GM21619 (cell line): ENCODE data around the gene MYH10.
"Not testable (repeated sequence)": the region's sequence is repeated elsewhere in the genome, so short reads cannot be mapped to it uniquely, and the experiment has no call there.

Source experiments
- ATAC-seq: cut with Tn5 transposase; IDR thresholded peaks from one replicate; pipeline ENCODE4 v1.9.1; 2021; ENCODE audit not compliant: unreplicated experiment

MYH10 gene

DNA sequence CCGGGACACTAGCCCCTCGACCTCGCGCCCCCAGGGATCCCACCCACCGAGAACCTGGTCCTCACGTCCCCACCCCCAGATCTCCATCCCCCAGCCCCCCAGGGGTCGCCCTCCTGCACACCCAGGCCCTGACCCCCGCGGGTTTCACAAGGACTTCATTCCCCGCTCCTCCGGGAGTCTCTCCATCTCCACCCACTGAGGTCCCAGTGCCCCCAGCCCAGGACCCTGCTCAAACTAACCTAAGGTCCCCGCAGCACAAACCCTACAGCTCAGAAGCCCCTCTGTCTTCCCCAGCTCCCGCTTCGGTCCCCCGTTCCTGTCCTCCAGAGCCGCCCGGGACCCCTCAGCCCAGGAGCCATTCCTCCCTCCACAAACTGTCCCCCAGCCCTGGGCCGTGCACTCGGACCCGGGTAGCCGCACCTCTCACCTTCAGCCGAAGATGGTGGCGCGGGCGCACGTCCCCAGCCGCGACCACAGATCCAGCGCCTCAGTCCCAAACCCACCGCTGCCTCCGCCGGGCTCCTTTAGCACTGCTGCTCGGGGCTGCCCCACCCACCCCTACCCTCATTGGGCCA lies at the start of gene MYH10:
Gene MYH10 (minus strand): TSS at position 499 of the 575 bp plus-strand sequence. CDS start 7,479 bp downstream, outside the sequence.
- ATAC-seq, result no peak

DNA sequence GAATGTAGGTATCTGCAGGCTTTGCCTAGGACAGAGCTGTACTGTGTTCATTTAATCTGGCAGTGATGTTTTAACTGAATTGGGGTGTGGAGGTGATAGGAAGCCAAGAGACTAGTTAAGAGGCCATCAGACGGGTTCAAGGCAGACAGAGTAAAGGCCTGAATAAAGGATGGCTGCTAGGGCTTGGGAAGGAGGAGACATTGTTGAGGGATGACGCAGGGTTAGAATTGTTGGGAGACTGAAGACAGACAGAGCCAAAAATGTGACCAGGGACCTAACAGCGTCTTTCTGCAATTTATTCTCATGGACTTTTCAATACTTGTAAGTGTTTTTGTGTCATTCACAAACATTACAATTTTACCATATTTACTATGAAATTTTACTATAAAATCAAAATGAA lies 48.6 kb upstream of the MYH10 start:
- no peak for ATAC-seq

DNA sequence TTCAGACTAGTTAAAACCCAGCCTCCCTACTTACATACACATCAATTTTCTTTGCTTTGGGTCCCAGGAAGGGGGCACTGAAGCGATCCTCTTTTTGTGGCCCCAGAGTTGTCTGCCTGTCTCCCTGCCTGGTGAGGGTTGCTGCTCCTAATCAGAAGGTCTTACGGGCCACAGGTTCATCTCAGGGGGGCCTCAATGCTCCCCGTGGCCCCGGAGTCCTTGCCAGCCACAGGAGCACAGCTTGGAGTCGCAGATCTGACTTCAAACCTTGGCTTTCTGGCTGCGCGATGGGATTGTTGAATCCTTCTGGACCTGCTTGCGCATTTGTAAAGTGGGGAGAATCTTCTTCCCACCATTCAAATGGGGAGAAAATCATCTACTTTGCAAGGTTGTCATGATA lies 44.8 kb upstream of the MYH10 start:
- ATAC-seq, result no peak

DNA sequence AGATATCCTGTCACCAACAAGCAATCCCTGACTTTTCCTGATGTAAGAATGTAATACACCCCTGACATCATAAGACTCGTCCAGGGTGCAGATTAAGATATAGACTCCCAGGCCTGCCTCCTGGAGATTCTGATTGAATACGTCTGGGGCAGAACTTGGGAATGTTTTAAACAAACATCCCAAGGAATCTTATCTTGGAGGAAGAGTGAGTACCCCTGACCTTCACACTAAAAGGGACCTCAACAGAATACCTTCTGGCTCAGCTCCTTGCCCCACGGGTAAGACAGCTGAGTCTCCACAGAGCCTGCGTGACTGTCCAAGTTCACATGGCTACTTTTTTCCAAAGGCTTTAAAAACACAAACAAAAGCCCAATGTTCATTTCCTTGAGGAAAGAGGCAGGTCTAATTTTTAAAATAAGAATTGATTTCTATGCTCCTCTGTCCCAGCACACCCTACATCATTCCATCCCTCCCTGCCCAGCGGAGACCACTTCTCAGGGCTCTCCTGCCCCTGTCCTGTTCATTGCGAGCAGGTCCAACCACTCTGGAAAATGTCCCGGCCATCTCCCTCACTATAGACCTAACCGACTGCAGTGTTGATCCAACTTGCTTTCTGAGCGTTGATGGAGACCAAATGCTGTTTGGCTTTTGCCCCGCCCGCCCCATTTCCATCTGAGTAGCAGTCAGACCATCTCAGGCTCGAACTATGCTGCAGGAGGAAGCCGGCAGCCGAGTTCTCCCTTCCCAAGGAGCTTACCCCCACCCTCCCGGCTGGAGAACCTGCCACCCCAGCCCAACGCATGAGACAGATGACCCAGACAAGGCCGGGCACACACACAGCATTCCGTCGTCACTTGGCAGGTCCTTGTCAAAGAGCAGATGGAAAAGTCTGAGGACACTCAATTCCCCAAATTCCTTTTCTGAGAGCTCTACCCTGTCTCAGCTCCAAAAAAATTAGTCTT lies 44.1 kb upstream of the MYH10 start:
- ATAC-seq, result no peak

DNA sequence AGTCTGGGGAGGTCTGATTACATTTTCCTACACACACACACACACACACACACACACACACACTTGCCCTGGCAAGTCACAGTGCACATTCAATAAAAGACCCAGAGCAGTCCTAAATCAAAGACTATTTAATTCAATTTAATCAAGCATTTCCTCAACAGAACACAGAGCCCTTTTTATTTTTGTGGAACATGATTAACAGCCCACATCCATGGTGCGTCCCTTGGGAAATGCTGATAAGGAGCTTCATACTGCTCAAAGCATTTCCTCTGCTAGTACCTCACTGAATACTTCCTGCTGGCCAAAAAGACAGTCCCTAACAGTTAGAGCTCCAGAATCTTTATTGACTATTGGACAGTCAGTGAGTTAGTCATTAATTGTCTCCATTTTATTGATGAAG lies 43.1 kb upstream of the MYH10 start:
- no peak for ATAC-seq

DNA sequence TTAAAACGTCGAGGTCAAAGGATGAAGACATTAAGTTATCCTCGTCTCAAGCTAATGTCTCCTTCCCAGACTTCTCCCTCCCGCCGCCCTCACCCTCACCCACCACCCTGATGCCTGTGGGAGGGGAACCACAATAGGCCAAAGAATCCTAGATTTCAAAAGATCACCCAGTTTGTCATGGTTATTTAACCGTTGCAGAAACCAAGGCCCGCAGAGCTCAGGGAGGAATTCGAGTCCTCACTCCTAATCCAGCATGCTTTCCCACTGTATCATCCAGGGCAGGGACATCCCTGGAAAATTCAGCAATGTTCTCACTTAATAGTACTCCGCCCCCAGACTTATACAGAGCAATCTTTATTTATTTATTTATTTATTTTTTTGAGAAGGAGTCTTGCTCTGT lies 41.8 kb upstream of the MYH10 start:
- ATAC-seq, result no peak

DNA sequence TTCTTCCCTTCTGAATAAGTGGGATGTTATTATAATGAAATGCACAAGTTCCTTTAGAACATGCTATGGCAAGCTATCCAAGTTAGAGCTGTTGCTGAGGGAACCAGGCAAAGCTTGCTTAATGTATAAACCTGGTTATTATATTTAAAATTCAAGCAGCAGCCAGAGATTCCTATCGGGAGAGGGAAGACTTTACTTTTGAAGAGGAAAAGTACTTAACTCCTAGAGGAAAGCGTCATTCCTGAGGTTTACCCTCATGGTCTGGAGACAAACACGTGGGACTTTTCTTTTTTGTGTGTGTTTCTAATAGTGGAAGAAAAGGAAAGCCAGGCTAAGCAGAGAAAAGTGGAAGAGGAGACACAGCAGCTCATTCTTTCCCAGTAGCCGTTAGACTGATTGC lies 39.9 kb upstream of the MYH10 start:
- no peak for ATAC-seq

DNA sequence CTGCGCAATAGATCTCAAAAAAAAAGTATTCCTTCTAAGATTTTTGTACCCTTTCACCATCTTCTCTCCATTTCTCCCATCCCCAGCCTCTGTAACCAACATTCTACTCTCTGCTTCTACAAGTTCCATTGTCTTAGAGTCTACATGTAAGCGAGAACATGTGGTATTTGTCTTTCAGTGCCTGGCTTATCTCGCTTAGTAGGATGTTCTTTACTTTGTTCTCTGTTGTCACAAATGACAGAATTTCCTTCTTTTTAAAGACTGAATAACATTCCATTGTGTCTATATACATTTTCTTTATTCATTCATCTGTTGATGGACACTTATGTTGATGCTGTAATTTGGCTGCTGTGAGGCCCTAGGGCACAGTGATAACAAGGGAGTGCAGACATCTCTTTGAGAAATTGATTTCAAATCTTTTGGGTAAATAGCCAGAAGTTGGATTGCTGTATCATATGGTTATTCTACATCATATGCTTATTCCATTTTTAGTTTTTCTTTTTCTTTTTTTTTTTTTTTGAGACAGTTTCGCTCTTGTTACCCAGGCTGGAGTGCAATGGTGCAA lies 37.7 kb upstream of the MYH10 start:
- ATAC-seq, result no peak

DNA sequence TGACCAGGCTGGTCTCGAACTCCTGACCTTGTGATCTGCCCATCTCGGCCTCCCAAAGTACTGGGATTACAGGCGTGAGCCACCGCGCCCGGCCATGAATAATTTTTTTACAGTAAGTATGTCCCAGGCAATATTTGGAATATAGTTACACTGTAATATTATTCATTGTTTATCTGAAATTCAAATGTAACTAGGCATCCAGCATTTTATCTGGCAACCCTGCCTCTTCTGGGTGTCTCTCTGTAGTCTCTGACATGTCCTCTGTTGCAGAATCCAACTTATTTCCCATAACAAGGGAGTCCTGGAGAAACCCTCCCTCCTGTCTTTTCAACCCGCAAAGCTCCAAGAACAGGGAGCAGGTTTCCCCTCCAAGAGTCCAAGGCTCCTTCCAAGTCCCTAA lies 36.9 kb upstream of the MYH10 start:
- no peak for ATAC-seq

DNA sequence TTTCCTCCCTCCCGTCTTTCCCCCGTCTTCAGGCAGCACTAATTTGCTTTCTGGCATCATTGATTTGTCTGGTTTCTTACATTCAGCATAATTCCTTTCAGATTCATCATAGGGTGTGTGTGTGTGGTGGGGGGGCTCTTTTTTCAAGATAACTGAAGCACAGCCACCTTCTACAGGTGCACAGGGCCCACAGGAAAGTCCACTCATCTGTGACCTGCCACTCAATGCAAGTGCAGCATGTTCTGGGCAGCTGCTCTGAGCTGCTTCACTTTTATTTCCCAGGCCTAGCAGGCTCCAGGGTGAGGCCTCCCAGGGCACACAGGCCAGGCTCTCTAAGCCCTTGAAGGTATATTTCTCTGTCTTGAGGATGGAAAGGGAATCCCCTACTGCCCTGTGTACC lies 35.2 kb upstream of the MYH10 start:
- ATAC-seq, result no peak

DNA sequence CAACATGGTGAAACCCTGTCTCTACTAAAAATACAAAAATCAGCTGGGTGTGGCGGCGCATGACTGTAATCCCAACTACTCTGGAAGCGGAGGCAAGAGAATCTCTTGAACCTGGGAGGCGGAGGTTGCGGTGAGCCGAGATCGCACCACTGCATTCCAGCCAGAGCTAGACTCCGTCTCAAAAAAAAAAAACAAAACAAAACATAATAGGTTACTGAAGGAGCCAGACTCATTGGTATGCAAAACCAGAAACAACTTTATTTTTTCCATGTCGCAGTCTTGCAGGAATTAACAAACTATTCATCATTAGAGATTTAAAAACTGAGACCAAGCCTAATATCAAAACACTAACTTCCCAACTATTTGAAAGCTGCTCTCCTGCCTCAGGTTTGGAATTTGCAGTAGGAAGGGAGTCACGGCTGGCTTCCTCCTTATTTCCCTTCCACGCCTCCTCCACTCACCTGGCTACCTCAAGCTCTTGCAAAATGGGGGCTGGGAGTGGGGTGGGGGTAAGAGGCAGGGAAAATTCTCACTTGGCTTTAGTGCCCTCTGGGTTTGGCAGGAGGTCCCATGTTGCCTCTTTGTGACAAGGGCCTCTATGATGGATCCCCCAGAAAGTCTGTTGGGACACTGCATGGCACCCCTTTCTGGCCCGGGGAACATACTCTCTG lies 34.1 kb upstream of the MYH10 start:
- no peak for ATAC-seq

DNA sequence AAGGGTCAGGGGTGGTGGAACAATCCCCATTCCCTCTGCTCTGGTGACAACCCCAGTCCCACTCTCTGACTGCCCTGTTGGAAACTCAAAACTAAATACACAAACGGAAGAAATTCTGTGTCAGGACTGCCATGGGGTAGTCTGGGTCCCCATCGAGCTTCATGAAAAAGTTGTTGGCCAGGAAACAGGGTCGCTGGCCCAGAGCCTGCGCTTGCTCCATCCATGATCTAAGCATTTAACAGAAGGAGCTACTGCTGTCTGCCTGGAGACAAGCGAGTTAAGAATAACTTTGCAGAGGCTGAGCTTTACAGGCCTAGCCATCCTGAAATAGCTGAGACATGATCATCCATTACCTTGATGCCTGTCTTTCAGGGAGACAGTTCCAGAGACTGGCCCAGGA lies 32.4 kb upstream of the MYH10 start:
- no peak for ATAC-seq

DNA sequence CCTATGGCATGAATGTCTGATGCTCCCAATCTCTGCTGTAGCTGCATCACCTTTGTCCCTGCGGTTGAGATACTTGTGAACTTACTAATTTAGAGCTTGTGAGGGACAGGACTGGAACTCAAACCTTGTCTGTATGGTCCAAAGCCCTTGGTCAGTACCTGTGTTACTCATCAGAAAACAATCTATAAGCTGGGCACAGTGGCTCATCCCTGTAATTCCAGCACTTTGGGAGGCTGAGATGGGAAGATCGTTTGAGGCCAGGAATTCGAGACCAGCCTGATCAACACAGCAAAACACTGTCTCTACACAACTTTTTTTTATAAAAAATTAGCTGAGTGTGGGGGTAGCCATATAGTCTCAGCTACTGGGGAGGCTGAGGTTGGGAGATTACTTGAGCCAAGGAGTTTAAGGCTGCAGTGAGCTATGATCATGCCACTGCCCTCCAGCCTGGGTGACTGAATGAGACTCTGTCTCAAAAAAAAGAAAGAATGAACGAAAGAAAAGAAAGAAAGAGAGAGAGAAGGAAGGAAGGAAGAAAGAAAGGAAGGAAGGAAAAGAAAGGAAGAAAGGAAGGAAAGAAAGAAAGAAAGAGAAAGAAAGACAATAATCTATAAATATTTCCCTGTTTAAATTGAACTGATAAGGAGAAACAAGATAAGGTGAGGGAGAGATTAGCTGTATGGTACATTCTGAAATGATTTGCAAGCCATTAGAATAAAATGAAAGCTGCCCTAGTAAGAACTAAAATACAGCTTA lies 31.7 kb upstream of the MYH10 start:
- ATAC-seq, result no peak

DNA sequence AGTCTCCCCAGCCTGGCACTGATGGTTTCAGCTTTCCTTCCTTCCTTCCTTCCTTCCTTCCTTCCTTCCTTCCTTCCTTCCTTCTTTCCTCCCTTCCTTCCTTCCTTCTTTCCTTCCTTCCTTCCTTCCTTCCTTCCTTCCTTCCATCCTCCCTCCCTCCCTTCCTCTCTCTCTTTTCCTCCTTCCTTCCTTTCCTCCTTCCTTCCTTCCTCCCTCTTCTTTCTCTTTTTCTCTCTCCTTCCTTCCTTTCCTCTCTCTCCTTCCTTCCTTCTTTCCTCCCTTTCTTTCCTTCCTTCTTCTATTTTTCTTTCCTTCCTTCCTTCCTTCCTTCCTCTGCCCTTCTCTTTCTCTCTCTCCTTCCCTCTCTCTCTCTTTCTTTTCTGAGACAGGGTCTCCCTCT lies 30.2 kb upstream of the MYH10 start:
- ATAC-seq, result not testable (repeated sequence)

DNA sequence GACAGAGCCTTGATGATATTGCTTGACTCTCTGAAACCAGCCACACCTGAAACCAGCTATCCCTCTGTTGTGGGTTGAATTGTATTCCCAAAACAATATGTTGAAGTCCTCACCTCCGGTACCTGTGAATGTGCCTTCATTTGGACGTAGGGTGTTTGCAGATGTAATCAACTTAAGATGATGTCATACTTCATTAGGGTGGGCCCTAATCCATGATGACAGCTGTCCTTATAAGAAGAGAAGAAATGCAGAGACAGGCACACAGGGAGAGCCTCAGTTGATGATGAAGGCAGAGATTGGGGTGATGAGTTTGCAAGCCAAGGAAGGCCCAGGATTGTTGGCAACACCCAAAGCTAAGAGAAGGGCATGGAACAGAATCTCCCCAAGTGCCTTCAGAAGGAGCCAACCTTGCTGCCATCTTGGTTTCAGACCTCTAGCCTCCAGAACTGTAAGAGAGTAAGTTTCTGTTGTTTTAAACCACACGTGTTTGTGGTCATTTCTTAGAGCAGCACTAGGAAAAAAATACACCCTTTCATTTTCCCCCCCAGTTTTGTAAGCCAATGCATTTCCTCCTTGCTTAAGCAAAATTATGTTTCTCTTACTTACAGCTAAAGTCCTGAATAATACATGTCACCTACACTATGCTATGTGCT lies 29.4 kb upstream of the MYH10 start:
- no peak for ATAC-seq

DNA sequence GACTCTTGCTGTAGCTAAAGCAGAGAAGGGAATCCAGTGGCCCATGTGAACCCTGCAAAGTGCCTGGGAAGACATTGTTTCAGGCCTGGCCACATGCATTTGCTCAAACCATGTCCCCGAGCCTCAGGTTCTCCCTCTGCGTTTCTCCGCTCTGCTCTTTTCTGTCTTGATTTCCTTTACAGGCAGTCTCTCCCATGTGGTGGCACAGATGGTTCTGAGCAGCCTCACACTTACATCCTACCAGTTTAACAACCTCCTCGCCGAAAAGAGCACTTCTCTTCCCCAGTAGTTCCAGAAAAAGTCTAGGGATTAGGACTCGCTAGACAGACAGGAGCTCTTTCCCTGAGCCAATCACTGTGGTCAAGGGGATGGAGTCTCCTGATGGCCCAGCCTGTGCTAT lies 28.3 kb upstream of the MYH10 start:
- no peak for ATAC-seq

DNA sequence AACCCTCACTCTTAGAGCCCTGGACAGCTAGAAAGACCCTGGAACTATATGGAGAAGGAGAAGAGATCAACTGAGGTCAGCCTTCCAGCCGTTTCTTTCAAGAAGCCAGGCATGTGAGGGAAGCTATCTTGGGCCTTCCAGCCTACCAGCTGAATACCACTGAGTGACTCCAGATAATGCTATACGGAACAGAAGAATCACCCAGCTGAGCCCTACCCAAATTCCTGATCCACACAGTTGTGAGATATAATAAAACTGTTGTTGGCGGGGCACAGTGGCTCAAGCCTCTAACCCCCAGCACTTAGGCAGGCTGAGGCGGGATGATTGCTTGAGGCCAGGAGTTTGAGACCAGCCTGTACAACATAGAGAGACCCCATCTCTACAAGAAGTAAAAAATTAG lies 26.2 kb upstream of the MYH10 start:
- no peak for ATAC-seq

DNA sequence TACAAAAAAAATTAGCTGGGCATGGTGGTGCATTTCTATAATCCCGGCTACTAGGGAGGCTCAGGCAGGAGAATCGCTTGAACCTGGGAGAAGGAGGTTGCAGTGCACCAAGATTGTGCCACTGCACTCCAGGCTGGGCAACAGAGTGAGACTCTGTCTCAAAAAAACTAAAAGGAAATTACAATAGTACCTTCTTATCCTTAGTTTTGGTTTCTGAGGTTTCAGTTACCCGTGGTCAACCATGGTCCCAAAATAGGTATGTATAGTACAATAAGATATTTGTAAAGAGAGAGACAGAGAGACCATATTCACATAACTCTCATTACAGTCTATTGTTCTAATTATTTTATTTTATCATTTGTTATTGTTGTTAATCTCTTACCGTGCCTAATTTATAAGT lies 24.3 kb upstream of the MYH10 start:
- no peak for ATAC-seq

DNA sequence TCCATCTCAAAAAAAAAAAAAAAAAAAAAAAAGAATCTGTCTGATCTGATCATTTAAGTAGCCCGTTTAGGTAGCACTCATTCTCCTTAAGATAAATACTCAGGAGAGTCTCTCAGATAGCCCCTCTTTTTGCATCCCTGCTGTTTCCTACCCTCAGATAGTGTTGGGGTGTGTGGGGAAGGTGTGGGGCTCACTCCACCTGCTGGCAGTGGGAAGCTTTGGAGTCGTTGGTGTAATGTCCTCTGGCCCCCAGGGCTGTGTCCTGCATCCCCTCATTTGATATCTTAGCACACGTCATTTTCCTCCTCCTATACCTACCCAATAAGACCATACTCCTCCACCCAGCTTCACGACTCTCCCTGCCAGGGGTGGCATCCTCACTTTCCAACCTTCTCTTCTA lies 20.5 kb upstream of the MYH10 start:
- no peak for ATAC-seq

DNA sequence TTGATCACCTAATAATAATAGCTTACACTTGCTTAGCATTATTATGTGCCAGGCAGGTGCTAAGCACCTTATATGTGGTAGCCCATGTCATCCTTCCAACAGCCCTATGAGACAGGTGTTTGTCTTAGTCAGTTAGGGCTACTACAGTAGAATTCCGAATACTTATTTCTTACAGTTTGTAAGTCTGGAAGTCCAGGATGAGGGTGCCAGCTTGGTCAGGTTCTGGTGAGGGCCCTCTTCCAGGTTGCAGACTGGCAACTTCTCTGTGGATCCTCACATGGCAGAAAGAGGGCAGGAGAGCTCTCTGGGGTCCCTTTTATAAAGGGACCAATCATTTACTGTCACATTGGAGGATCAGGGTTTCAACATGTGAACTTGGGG lies 19.6 kb upstream of the MYH10 start:
- ATAC-seq, result no peak
